Skeletal muscle satellite cell (primary cell): ENCODE results near the gene NR3C1.
A peak's percentile ranks its signal among the peaks of the same experiment; 100 is the strongest.

Experiments
- H3K27me3 ChIP-seq: 2 replicates; pipeline ENCODE4 v1.7.0; 2013; ENCODE audit warnings: low read length; ENCODE audit not compliant: control insufficient read depth, insufficient read depth
- H3K36me3 ChIP-seq: 2 replicates; pipeline ENCODE4 v1.7.0; 2013; ENCODE audit warnings: mild to moderate bottlenecking, control low read depth, low read length; ENCODE audit not compliant: insufficient read depth
- H3K4me1 ChIP-seq: 2 replicates; pipeline ENCODE4 v1.7.0; 2013; ENCODE audit warnings: low read length; ENCODE audit not compliant: control insufficient read depth, insufficient read depth
- H3K4me2 ChIP-seq: 2 replicates; pipeline ENCODE4 v1.7.0; 2013; ENCODE audit warnings: mild to moderate bottlenecking, low read length
- H3K4me3 ChIP-seq: 2 replicates; pipeline ENCODE4 v1.7.0; 2013; ENCODE audit warnings: low read length
- H3K9ac ChIP-seq: 2 replicates; pipeline ENCODE4 v1.7.0; 2013; ENCODE audit warnings: mild to moderate bottlenecking, low read depth, low read length, moderate library complexity
- H3K9me3 ChIP-seq: replicated peaks from 2 replicates; pipeline ENCODE4 v1.7.0; 2013; ENCODE audit warnings: mild to moderate bottlenecking, control low read depth, low read length

NR3C1 gene

GRCh38 chr5:143374496-143375217 lies 28.8 kb downstream of the NR3C1 start:
- peak overlapping the region; percentile 10 for H3K4me2 ChIP-seq
- H3K27me3 ChIP-seq = no peaks in the 10 kb centered on the region
- H3K4me3 ChIP-seq = no peak overlapping the region
- H3K9me3 ChIP-seq = no peaks in the 10 kb centered on the region
- H3K36me3 ChIP-seq = no peaks in the 10 kb centered on the region
- no peak overlapping the region for H3K9ac ChIP-seq
- peaks cover 31% of the 10 kb centered on the region for H3K4me1 ChIP-seq

GRCh38 chr5:143373076-143373475 lies 30.4 kb downstream of the NR3C1 start:
- no peak overlapping the region for H3K9ac ChIP-seq

GRCh38 chr5:143372187-143372829 lies 31.2 kb downstream of the NR3C1 start:
- Histone ChIP-seq H3K4me3 (no peak overlapping the region), H3K9me3 (no peaks in the 10 kb centered on the region)

More at GRCh38 chr5:143373076-143373475, 30.4 kb downstream of the NR3C1 start:
- Histone ChIP-seq H3K9me3 (no peaks in the 10 kb centered on the region), H3K27me3 (no peaks in the 10 kb centered on the region), H3K4me1 (peaks cover 31% of the 10 kb centered on the region), H3K4me3 (no peak overlapping the region), H3K4me2 (no peak overlapping the region), H3K36me3 (no peaks in the 10 kb centered on the region)

GRCh38 chr5:143370440-143370839 lies 33.0 kb downstream of the NR3C1 start:
- H3K36me3 ChIP-seq = no peaks in the 10 kb centered on the region
- peaks cover 17% of the 10 kb centered on the region for H3K4me1 ChIP-seq
- no peaks in the 10 kb centered on the region for H3K27me3 ChIP-seq
- H3K9ac ChIP-seq = no peak overlapping the region
- H3K9me3 ChIP-seq = no peaks in the 10 kb centered on the region
- H3K4me3 ChIP-seq = no peak overlapping the region
- H3K4me2 ChIP-seq = no peak overlapping the region

More at GRCh38 chr5:143372187-143372829, 31.2 kb downstream of the NR3C1 start:
- Histone ChIP-seq H3K9ac (no peak overlapping the region), H3K4me2 (no peak overlapping the region), H3K4me1 (peaks cover 25% of the 10 kb centered on the region), H3K36me3 (no peaks in the 10 kb centered on the region), H3K27me3 (no peaks in the 10 kb centered on the region)

GRCh38 chr5:143364061-143364460 lies 39.4 kb downstream of the NR3C1 start:
- H3K36me3 ChIP-seq = no peaks in the 10 kb centered on the region
- H3K4me2 ChIP-seq = no peak overlapping the region
- H3K9ac ChIP-seq = no peak overlapping the region
- no peaks in the 10 kb centered on the region for H3K27me3 ChIP-seq
- peaks cover 3% of the 10 kb centered on the region for H3K4me1 ChIP-seq
- no peak overlapping the region for H3K4me3 ChIP-seq
- H3K9me3 ChIP-seq = no peaks in the 10 kb centered on the region

GRCh38 chr5:143362664-143363227 lies 40.7 kb downstream of the NR3C1 start:
- no peak overlapping the region for H3K4me2 ChIP-seq
- H3K36me3 ChIP-seq = no peaks in the 10 kb centered on the region
- H3K9ac ChIP-seq = no peak overlapping the region
- H3K27me3 ChIP-seq = no peaks in the 10 kb centered on the region
- no peaks in the 10 kb centered on the region for H3K9me3 ChIP-seq
- no peak overlapping the region for H3K4me3 ChIP-seq
- peaks cover 3% of the 10 kb centered on the region for H3K4me1 ChIP-seq

- Histone ChIP-seq H3K9me3 (no peaks in the 10 kb centered on the region), H3K36me3 (no peaks in the 10 kb centered on the region), H3K4me1 (peaks cover 1% of the 10 kb centered on the region), H3K9ac (no peak overlapping the region), H3K4me2 (no peak overlapping the region), H3K4me3 (no peak overlapping the region), H3K27me3 (no peaks in the 10 kb centered on the region)
Measured at GRCh38 chr5:143361438-143361837, 42.0 kb downstream of the NR3C1 start.

GRCh38 chr5:143360755-143361154 lies 42.7 kb downstream of the NR3C1 start:
- H3K36me3 ChIP-seq = no peaks in the 10 kb centered on the region
- H3K27me3 ChIP-seq = no peaks in the 10 kb centered on the region
- H3K4me1 ChIP-seq = peaks cover 3% of the 10 kb centered on the region
- H3K9me3 ChIP-seq = no peaks in the 10 kb centered on the region
- H3K9ac ChIP-seq = no peak overlapping the region
- H3K4me2 ChIP-seq = no peak overlapping the region
- H3K4me3 ChIP-seq = no peak overlapping the region

GRCh38 chr5:143359869-143360268 lies 43.6 kb downstream of the NR3C1 start:
- Histone ChIP-seq H3K4me2 (no peak overlapping the region), H3K36me3 (no peaks in the 10 kb centered on the region), H3K4me3 (no peak overlapping the region), H3K9ac (no peak overlapping the region), H3K4me1 (peaks cover 10% of the 10 kb centered on the region), H3K27me3 (no peaks in the 10 kb centered on the region), H3K9me3 (no peaks in the 10 kb centered on the region)

- H3K9me3 ChIP-seq = no peaks in the 10 kb centered on the region
- H3K36me3 ChIP-seq = no peaks in the 10 kb centered on the region
- H3K4me1 ChIP-seq = peaks cover 10% of the 10 kb centered on the region
- no peak overlapping the region for H3K4me3 ChIP-seq
- no peak overlapping the region for H3K4me2 ChIP-seq
- H3K9ac ChIP-seq = no peak overlapping the region
- H3K27me3 ChIP-seq = no peaks in the 10 kb centered on the region
Measured at GRCh38 chr5:143356855-143357583, 46.5 kb downstream of the NR3C1 start.

- H3K4me2 ChIP-seq = peak overlapping the region; percentile 45
- H3K27me3 ChIP-seq = no peaks in the 10 kb centered on the region
- H3K4me3 ChIP-seq = no peak overlapping the region
- peaks cover 18% of the 10 kb centered on the region for H3K4me1 ChIP-seq
- H3K36me3 ChIP-seq = no peaks in the 10 kb centered on the region
- no peak overlapping the region for H3K9ac ChIP-seq
- no peaks in the 10 kb centered on the region for H3K9me3 ChIP-seq
Measured at GRCh38 chr5:143355710-143356109, 47.8 kb downstream of the NR3C1 start.
